HepG2 (cell line): ENCODE data around the gene PCDHGB2. TPM values are rescaled to one million over a fixed set of nuclear protein-coding genes. Genes with fewer than 3 reads are reported as not detected.

ENCODE experiments used
- ATAC-seq: fragments of 200-7000 bp; cut with Tn5 transposase; 3 replicates; pipeline ENCODE4 v1.9.1; 2020; ENCODE audit warnings: mild to moderate bottlenecking, moderate library complexity
- BruUV-seq: library from RNA; stranded (reverse); fragments of 400-500 nt; replicated peaks from 2 replicates; lab custom pipeline; 2021; lab: Mats Ljungman, UMichigan
- CTCF ChIA-PET: fragments of 300-600 bp; formaldehyde crosslinking; extraction: SDS; loops from one replicate; lab custom pipeline; 2021; ENCODE audit warnings: low total read pairs, inconsistent platforms, low intra/inter-chr PET ratio; lab: Yijun Ruan, JAX
- POLR2A ChIA-PET: fragments of 350-600 bp; sonication (Branson Sonifier 250); formaldehyde crosslinking; loops from one replicate; lab custom pipeline; 2020; ENCODE audit warnings: antibody characterized with exemption, inconsistent platforms; lab: Yijun Ruan, JAX
- DNase-seq: peaks from one replicate; pipeline ENCODE4 v3.0.0-alpha.2; 2015; ENCODE audit warnings: low spot score
- FAIRE-seq: peaks from 3 replicates; lab custom pipeline; 2011; peaks lifted over from hg19 to GRCh38; lab: Jason Lieb, UNC
- H2AFZ ChIP-seq: one replicate; pipeline ENCODE4 v1.6.1; 2011; ENCODE audit warnings: low read length, inconsistent platforms
- H3K27ac ChIP-seq: fragments of 300-600 bp; 3 replicates; pipeline ENCODE4 v1.8.0; 2011; ENCODE audit warnings: mixed run types, mild to moderate bottlenecking, mixed read lengths, low read length, inconsistent platforms; ENCODE audit not compliant: insufficient read depth; ENCODE audit errors: extremely low read length
- H3K27me3 ChIP-seq, 2 experiments: fragments of 200-600 bp in 1 of 2; 2 replicates in 1 of 2; 3 replicates in 1 of 2; pipeline versions ENCODE4 v1.6.0 to v1.8.0; 2011; ENCODE audit warnings: low read length in 2 of 2, mild to moderate bottlenecking in 2 of 2, moderate library complexity in 2 of 2, inconsistent platforms in 1 of 2; ENCODE audit not compliant: insufficient read depth in 2 of 2, control insufficient read depth in 1 of 2
- H3K36me3 ChIP-seq, 2 experiments: fragments of 200-600 bp in 1 of 2; replicated peaks in 1 of 2; 2 replicates in 1 of 2; 3 replicates in 1 of 2; pipeline versions ENCODE4 v1.5.1 to v1.8.0; 2011; ENCODE audit warnings: low read length in 2 of 2, inconsistent platforms in 1 of 2; ENCODE audit not compliant: insufficient read depth in 2 of 2, control insufficient read depth in 1 of 2
- H3K4me1 ChIP-seq: 2 replicates; pipeline ENCODE4 v1.5.1; 2012; ENCODE audit warnings: low read length, inconsistent platforms; ENCODE audit not compliant: insufficient read depth
- H3K4me2 ChIP-seq: 2 replicates; pipeline ENCODE4 v1.6.0; 2011; ENCODE audit warnings: low read depth, low read length, inconsistent platforms
- H3K4me3 ChIP-seq, 3 experiments: fragments of 200-600 bp in 1 of 3; sonication (generic), shearing (Covaris generic) in 1 of 3; replicated peaks in 1 of 3; 2 replicates each; pipeline ENCODE4 v1.5.1; 2011 to 2016; ENCODE audit warnings: low read length in 3 of 3, inconsistent platforms in 2 of 3, low read depth in 2 of 3, mild to moderate bottlenecking in 2 of 3, control low read depth in 1 of 3, mixed read lengths in 1 of 3; ENCODE audit not compliant: insufficient read depth in 1 of 3
- H3K79me2 ChIP-seq: one replicate; pipeline ENCODE4 v1.6.1; 2011; ENCODE audit warnings: low read length, inconsistent platforms; ENCODE audit not compliant: insufficient read depth
- H3K9ac ChIP-seq: 2 replicates; pipeline ENCODE4 v1.6.0; 2011; ENCODE audit warnings: mild to moderate bottlenecking, low read depth, low read length, inconsistent platforms; ENCODE audit not compliant: insufficient read depth
- H3K9me3 ChIP-seq: 2 replicates; pipeline ENCODE4 v1.5.1; 2012; ENCODE audit warnings: mild to moderate bottlenecking, low read length
- H4K20me1 ChIP-seq: 2 replicates; pipeline ENCODE4 v1.6.0; 2011; ENCODE audit warnings: inconsistent platforms, mild to moderate bottlenecking, low read length, moderate library complexity; ENCODE audit not compliant: insufficient read depth
- BHLHE40 ChIP-seq: IDR thresholded peaks from 2 replicates; pipeline ENCODE4 v1.6.1; 2011; ENCODE audit warnings: low read length, improper control_type of control experiment
- CBFB ChIP-seq: sonication (generic); formaldehyde crosslinking; IDR thresholded peaks from 2 replicates; pipeline ENCODE4 v1.4.0; 2020; ENCODE audit warnings: missing genetic modification reagents
- MAX ChIP-seq: IDR thresholded peaks from 2 replicates; pipeline ENCODE4 v1.6.1; 2012; ENCODE audit warnings: inconsistent platforms
- NFE2 ChIP-seq: sonication (generic); formaldehyde crosslinking; IDR thresholded peaks from 2 replicates; pipeline ENCODE4 v1.4.0; 2020; ENCODE audit warnings: missing genetic modification reagents
- NFIB ChIP-seq: sonication (generic); formaldehyde crosslinking; IDR thresholded peaks from 2 replicates; pipeline ENCODE4 v1.9.0; 2021; ENCODE audit warnings: missing genetic modification reagents, mild to moderate bottlenecking, borderline replicate concordance
- SPEN ChIP-seq: sonication (generic); formaldehyde crosslinking; IDR thresholded peaks from 2 replicates; pipeline ENCODE4 v1.5.1; 2020; ENCODE audit warnings: low read depth, mild to moderate bottlenecking, missing genetic modification reagents
- TEF ChIP-seq: sonication (generic); formaldehyde crosslinking; IDR thresholded peaks from 2 replicates; pipeline ENCODE4 v1.5.0; 2020; ENCODE audit warnings: missing genetic modification reagents
- THAP9 ChIP-seq: sonication (generic); formaldehyde crosslinking; IDR thresholded peaks from 2 replicates; pipeline ENCODE4; 2020; ENCODE audit warnings: missing genetic modification reagents, mild to moderate bottlenecking, borderline replicate concordance
- ZBTB43 ChIP-seq: sonication (generic); formaldehyde crosslinking; conservative IDR thresholded peaks from 2 replicates; pipeline ENCODE4 v1.4.0; 2020; ENCODE audit warnings: missing genetic modification reagents
- ZNF292 ChIP-seq: sonication (generic); formaldehyde crosslinking; IDR thresholded peaks from 2 replicates; pipeline ENCODE4 v1.8.1; 2022; ENCODE audit warnings: mild to moderate bottlenecking, low read depth, missing genetic modification reagents, borderline replicate concordance
- WGBS: methylation state at CpG from one replicate; pipeline ENCODE4 v1.1.6; 2017; ENCODE audit warnings: low lambda C conversion rate; 5-methylcytosine and 5-hydroxymethylcytosine counted together
- in situ Hi-C: cut with HindIII; loops from 2 replicates; pipeline ENCODE4 v1.10.0; 2017; ENCODE audit warnings: low pct_unique_long_range_greater_than_20kb; ENCODE audit not compliant: extremely low pct_ligation_motif_present
- intact Hi-C: fragments of 100-400 bp; cut with micrococcal nuclease; formaldehyde crosslinking; loops from one replicate; pipeline ENCODE4 v1.10.0; 2022; ENCODE audit not compliant: unreplicated experiment
- polyA plus RNA-seq, 8 experiments: library from polyadenylated mRNA; depleted of rRNA in 3 of 8; stranded (reverse) in 7 of 8; unstranded in 1 of 8; fragments of >200 nt; fragmentation: Illumina TruSeq in 4 of 8; extraction: Trizol in 4 of 8; gene quantifications; 2 replicates each; pipeline versions ENCODE4 v1.2.1 to v1.2.3, GENCODE V29; 2011 to 2016; ENCODE audit warnings: low read depth in 4 of 8, missing spikeins in 1 of 8, mixed read lengths in 1 of 8; ENCODE audit not compliant: insufficient read depth in 1 of 8
- total RNA-seq, 5 experiments: library from RNA; depleted of rRNA; stranded (reverse); fragments of >200 nt; fragmentation: Illumina TruSeq; extraction: Trizol; gene quantifications; 2 replicates each; pipeline ENCODE4 v1.2.3, GENCODE V29; 2016; ENCODE audit warnings: low read depth in 1 of 5

PCDHGB2 gene
- total and polyA plus RNA-seq, 2 of the 13 experiments (the other 11 are each of a cell fraction or from before 2014, with no cell fraction given): 0.64 to 0.82 TPM

- TF ChIP-seq CBFB (CRISPR knock-in tag) (no peak), ZNF292 (no peak), NFIB (CRISPR knock-in tag) (no peak), ZBTB43 (CRISPR knock-in tag) (no peak)
These were observed 4.2 kb upstream of the PCDHGB2 start (continued) for GRCh38 chr5:141355641-141356040.

- H3K4me2 ChIP-seq: no peak overlapping the region
- ChIA-PET POLR2A (no interaction called here), CTCF (no interaction called here)
- TF ChIP-seq SPEN (CRISPR knock-in tag) (no peak), BHLHE40 (no peak), TEF (CRISPR knock-in tag) (no peak), THAP9 (no peak), MAX (no peak), NFE2 (no peak)
- DNase-seq (no peak), FAIRE-seq (no peak), ATAC-seq (no peak)
- no peaks in the 10 kb centered on the region for H3K4me1 ChIP-seq
- H2AFZ ChIP-seq: no peak overlapping the region
- no TSS peak for BruUV-seq
- no peak overlapping the region for H3K27ac ChIP-seq
- H3K9ac ChIP-seq: no peak overlapping the region
- WGBS: 31% methylated on average over 4 of the region's 5 CpGs
- in situ Hi-C loops (loop anchor here (10.0 kb wide), 1 partner anchor 169 kb away; no protein-coding TSS in a partner anchor), intact Hi-C loops (loop anchor here (10.0 kb wide), 1 partner anchor 169 kb away; no protein-coding TSS in a partner anchor)
- no peaks in the 10 kb centered on the region for H3K36me3 ChIP-seq
- H3K27me3 ChIP-seq: no peaks in the 10 kb centered on the region
- peaks cover 26% of the 10 kb centered on the region for H3K9me3 ChIP-seq
- no peaks in the 10 kb centered on the region for H3K79me2 ChIP-seq
- H3K4me3 ChIP-seq: no peak overlapping the region
- H4K20me1 ChIP-seq: no peaks in the 10 kb centered on the region
These were observed 3.7 kb upstream of the PCDHGB2 start for GRCh38 chr5:141356133-141356532.
